Measurements from ENCODE around the gene OLFM2. TPM values are rescaled to one million over a fixed set of nuclear protein-coding genes. Genes with fewer than 3 reads are reported as not detected.

The OLFM2 gene
- total RNA-seq (2012; rRNA removed) (2.2 and 2.7 TPM in 2 replicates), polyA plus RNA-seq (2012; rRNA removed) (5.1 and 6.2 TPM in 2 replicates), Bru-seq, nascent RNA (percentile 44 among the genes with signal in this experiment), BruChase-seq, experiment 1, labeled RNA remaining after a 6-hour chase (percentile 65 among the genes with signal in this experiment), BruChase-seq, experiment 2, labeled RNA remaining after a 2-hour chase (percentile 59 among the genes with signal in this experiment)
- 4.7 and 7.9 TPM in 2 replicates for polyA plus RNA-seq (2012; cell fraction: cytosol; rRNA removed)
- 1.7 and 2.0 TPM in 2 replicates for polyA plus RNA-seq (2012; cell fraction: nucleus; rRNA removed; ENCODE audit: low replicate concordance)
- long read RNA-seq, transcript OLFM2-201 (6 exons, 2,019 nt) = major isoform, 17 of 20 reads
- long read RNA-seq, partial matches to known transcripts = 0 of 20 reads
- long read RNA-seq, other reads (novel, unspliced or antisense) = 3 of 20 reads

GRCh38 chr19:9936326-9937000 is at the start of gene OLFM2:
Gene OLFM2 (minus strand): TSS chr19:9936515. CDS start chr19:9936366, 149 bp downstream.
- H3K27ac ChIP-seq (ENCODE audit: insufficient read depth, low read length) = no peak within 1 kb of the TSS
- 0 out of 2 replicates have a peak within 1 kb of the TSS, but pooled peaks have one; percentile 29 for H2BK20ac ChIP-seq (ENCODE audit: low read depth, low read length)

More at GRCh38 chr19:9936326-9937000, at the start of gene OLFM2:
- H4K8ac ChIP-seq (ENCODE audit: low read depth in 2 of 2, low read length in 2 of 2) = no peak within 1 kb of the TSS
- intact Hi-C loops (cut with micrococcal nuclease) = no loop called here
- peaks cover 8% of the 10 kb centered on the region for H3K9me1 ChIP-seq (ENCODE audit: insufficient read depth, low read length)
- peak within 1 kb of the TSS; percentile 29; the same call in 2 of the 3 replicates for H2BK15ac ChIP-seq (ENCODE audit: low read depth, low read length)
- 0% methylated on average over 3 of the region's 62 CpGs; no CpG with 5 or more reads in 1 of the 2 experiments for WGBS, 2 experiments (ENCODE audit: extremely low coverage in 2 of 2, insufficient read length in 1 of 2)
- POLR2A ChIA-PET (ENCODE audit: unreplicated experiment) = interaction anchor here (0.5 kb wide), 1 partner anchor 91 kb away, joined by 3 read pairs; no protein-coding TSS in a partner anchor
- BruUV-seq (replicated peaks) = no TSS peak
- no peak within 1 kb of the TSS for H4K5ac ChIP-seq (ENCODE audit: low read depth, low read length)
- H3K4me3 ChIP-seq (ENCODE audit: insufficient read depth, low read depth, low read length) = peak within 1 kb of the TSS; percentile 42
- peak within 1 kb of the TSS; percentile 15 for H2AK9ac ChIP-seq (replicated peaks; ENCODE audit: low read depth, low read length, poor library complexity)
- H3K18ac ChIP-seq (ENCODE audit: low read depth, low read length) = no peak within 1 kb of the TSS; the same call in 1 of the 2 replicates
- H2BK5ac ChIP-seq (ENCODE audit: low read depth, low read length, poor library complexity, severe bottlenecking) = no peak within 1 kb of the TSS
- H3K56ac ChIP-seq (ENCODE audit: extremely low read depth, insufficient read depth, low read length) = no peak within 1 kb of the TSS
- peaks cover 0 to 2% of the 10 kb centered on the region in 2 experiments; a peak in 1 of 4 replicates for H3K79me1 ChIP-seq (ENCODE audit: low read depth in 1 of 2, low read length in 2 of 2)
- no peaks in the 10 kb centered on the region for H3K36me3 ChIP-seq (ENCODE audit: control insufficient read depth, insufficient read depth, low read length)
- TF ChIP-seq MXI1 (IDR thresholded peaks at IDR 0.05; ENCODE audit: borderline replicate concordance, low read depth, low read length) (no peak), POLR2A (IDR thresholded peaks at IDR 0.05; ENCODE audit: low read depth, low read length) (no peak), BHLHE40 (IDR thresholded peaks at IDR 0.05; ENCODE audit: low read depth, low read length) (no peak), NFE2L2 (IDR thresholded peaks at IDR 0.05; ENCODE audit: low read depth, low read length) (no peak), RCOR1 (IDR thresholded peaks at IDR 0.05; ENCODE audit: insufficient replicate concordance, low read length) (no peak), MAZ (IDR thresholded peaks at IDR 0.05; ENCODE audit: borderline replicate concordance, low read depth, low read length) (no peak), CHD1 (IDR thresholded peaks at IDR 0.05; ENCODE audit: low read depth, low read length) (no peak), MAFK (IDR thresholded peaks at IDR 0.05; ENCODE audit: low read depth, low read length) (no peak), RAD21 (IDR thresholded peaks at IDR 0.05; ENCODE audit: low read length) (no peak), CEBPB (IDR thresholded peaks at IDR 0.05; ENCODE audit: low read depth, low read length) (no peak), RFX5 (IDR thresholded peaks at IDR 0.05; ENCODE audit: low read depth, low read length) (no peak)
- TF ChIP-seq, protein P1, sequence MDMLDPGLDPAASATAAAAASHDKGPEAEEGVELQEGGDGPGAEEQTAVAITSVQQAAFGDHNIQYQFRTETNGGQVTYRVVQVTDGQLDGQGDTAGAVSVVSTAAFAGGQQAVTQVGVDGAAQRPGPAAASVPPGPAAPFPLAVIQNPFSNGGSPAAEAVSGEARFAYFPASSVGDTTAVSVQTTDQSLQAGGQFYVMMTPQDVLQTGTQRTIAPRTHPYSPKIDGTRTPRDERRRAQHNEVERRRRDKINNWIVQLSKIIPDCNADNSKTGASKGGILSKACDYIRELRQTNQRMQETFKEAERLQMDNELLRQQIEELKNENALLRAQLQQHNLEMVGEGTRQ (IDR thresholded peaks at IDR 0.05; ENCODE audit: low read depth, low read length) = no peak
- TF ChIP-seq, protein P2, sequence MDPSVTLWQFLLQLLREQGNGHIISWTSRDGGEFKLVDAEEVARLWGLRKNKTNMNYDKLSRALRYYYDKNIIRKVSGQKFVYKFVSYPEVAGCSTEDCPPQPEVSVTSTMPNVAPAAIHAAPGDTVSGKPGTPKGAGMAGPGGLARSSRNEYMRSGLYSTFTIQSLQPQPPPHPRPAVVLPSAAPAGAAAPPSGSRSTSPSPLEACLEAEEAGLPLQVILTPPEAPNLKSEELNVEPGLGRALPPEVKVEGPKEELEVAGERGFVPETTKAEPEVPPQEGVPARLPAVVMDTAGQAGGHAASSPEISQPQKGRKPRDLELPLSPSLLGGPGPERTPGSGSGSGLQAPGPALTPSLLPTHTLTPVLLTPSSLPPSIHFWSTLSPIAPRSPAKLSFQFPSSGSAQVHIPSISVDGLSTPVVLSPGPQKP (IDR thresholded peaks at IDR 0.05; ENCODE audit: borderline replicate concordance, low read depth, low read length) = no peak
- no peak within 1 kb of the TSS for H3K14ac ChIP-seq (replicated peaks; ENCODE audit: low read depth, low read length)
- H3K23ac ChIP-seq (ENCODE audit: low read depth, low read length) = peak within 1 kb of the TSS; percentile 74
- DNase-seq = no peak
- in situ Hi-C loops (cut with MboI; ENCODE audit: low sequenced_read_pairs) = loop anchor here (5.0 kb wide), 2 partner anchors 66 to 91 kb away; no protein-coding TSS in a partner anchor
- peak within 1 kb of the TSS; percentile 49; the same call in 1 of the 2 replicates for H3K9ac ChIP-seq (ENCODE audit: low read depth, low read length)
- H3K4me2 ChIP-seq (ENCODE audit: low read depth, low read length) = peak within 1 kb of the TSS; percentile 81
- dilution Hi-C loops (cut with HindIII; ENCODE audit: low sequenced_read_pairs, unreplicated experiment) = no loop called here
- H2AK5ac ChIP-seq (ENCODE audit: low read depth, low read length) = peak within 1 kb of the TSS; percentile 41; the same call in 1 of the 2 replicates
- peaks cover 22% of the 10 kb centered on the region for H3K27me3 ChIP-seq (ENCODE audit: control insufficient read depth, insufficient read depth, low read length)
- H3K9me3 ChIP-seq (ENCODE audit: control insufficient read depth, insufficient read depth, low read length) = no peaks in the 10 kb centered on the region; the same call in 1 of the 2 replicates
- peaks cover 6% of the 10 kb centered on the region; the same call in 1 of the 2 replicates for H3K4me1 ChIP-seq (ENCODE audit: control insufficient read depth, insufficient read depth, low read length)
- peak within 1 kb of the TSS; percentile 48 for H2AFZ ChIP-seq (replicated peaks; ENCODE audit: low read length, poor library complexity)
- no peaks in the 10 kb centered on the region; the same call in 1 of the 2 replicates for H4K20me1 ChIP-seq (ENCODE audit: insufficient read depth, low read length)
- CTCF ChIA-PET = no interaction called here
- H3K4ac ChIP-seq (ENCODE audit: low read depth, low read length) = peak within 1 kb of the TSS; percentile 36
- H2BK120ac ChIP-seq (ENCODE audit: low read depth, low read length) = peak within 1 kb of the TSS; percentile 53; the same call in 1 of the 2 replicates
- peak; percentile 35 for ATAC-seq (ENCODE audit: low read depth)
- H4K91ac ChIP-seq (ENCODE audit: insufficient read depth, low read depth, low read length) = no peak within 1 kb of the TSS
